ENCODE measurements around the gene CSNK1G2.

DNA sequence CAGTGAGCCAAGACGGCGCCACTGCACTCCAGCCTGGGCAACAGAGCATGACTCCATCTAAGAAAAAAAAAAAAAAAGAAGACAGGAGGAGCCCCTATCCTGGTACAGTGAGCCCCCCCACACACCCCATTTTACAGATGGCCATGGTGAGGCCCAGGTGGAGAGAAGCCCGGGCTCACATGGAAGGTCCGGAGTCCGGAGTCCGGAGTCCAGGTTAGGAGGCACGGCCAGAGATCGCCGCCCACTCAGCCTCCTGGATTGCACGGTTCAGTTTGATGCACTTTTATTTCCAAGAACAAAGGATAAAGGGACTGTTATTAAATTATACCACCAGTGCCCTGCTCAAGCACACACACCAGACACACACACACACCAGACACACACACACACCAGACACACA, 85.8 kb downstream of the CSNK1G2 start:
- TF ChIP-seq ZNF384 (IDR thresholded peaks at IDR 0.05) (no peak), SP1 (IDR thresholded peaks at IDR 0.05) (no peak), SUZ12 (IDR thresholded peaks at IDR 0.05) (no peak), BHLHE40 (IDR thresholded peaks at IDR 0.05; ENCODE audit: borderline replicate concordance) (no peak), FOXM1 (IDR thresholded peaks at IDR 0.05; ENCODE audit: borderline replicate concordance) (no peak), CTBP1 (IDR thresholded peaks at IDR 0.05; ENCODE audit: borderline replicate concordance) (no peak)
- TF ChIP-seq, protein P1, sequence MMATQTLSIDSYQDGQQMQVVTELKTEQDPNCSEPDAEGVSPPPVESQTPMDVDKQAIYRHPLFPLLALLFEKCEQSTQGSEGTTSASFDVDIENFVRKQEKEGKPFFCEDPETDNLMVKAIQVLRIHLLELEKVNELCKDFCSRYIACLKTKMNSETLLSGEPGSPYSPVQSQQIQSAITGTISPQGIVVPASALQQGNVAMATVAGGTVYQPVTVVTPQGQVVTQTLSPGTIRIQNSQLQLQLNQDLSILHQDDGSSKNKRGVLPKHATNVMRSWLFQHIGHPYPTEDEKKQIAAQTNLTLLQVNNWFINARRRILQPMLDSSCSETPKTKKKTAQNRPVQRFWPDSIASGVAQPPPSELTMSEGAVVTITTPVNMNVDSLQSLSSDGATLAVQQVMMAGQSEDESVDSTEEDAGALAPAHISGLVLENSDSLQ (IDR thresholded peaks at IDR 0.05), result no peak
